CD4-positive, alpha-beta T cell (primary cell): ENCODE results near the gene PDCL3. TPM values are rescaled to one million over a fixed set of nuclear protein-coding genes. Genes with fewer than 3 reads are reported as not detected.

Experiments
- ATAC-seq: fragments of 200-7000 bp; cut with Tn5 transposase; one replicate; pipeline ENCODE4 v1.10.0; 2022; ENCODE audit warnings: mild to moderate bottlenecking; ENCODE audit not compliant: poor library complexity
- CTCF ChIA-PET: fragments of 350-600 bp; sonication (Branson Sonifier 250); formaldehyde crosslinking; loops from one replicate; lab custom pipeline; 2021; ENCODE audit warnings: antibody characterized with exemption, inconsistent platforms; lab: Charles Lee
- POLR2A ChIA-PET: fragments of 350-600 bp; sonication (Branson Sonifier 250); formaldehyde crosslinking; loops from one replicate; lab custom pipeline; 2021; ENCODE audit warnings: antibody characterized with exemption, inconsistent platforms; lab: Charles Lee
- DNase-seq, 14 experiments: peaks; one replicate each; pipeline ENCODE4 v3.0.0-alpha.2; 2013 to 2020; ENCODE audit warnings: mixed read lengths in 2 of 14
- H3K27ac ChIP-seq, 2 donors: one replicate each; pipeline versions ENCODE4 v1.5.1 to v1.7.0; 2013; ENCODE audit warnings: low read length in 2 of 2, low read depth in 1 of 2, mild to moderate bottlenecking in 1 of 2
- H3K27me3 ChIP-seq, 2 experiments: 1 replicate in 1 of 2; 2 replicates in 1 of 2; pipeline versions ENCODE4 v1.6.1 to v1.7.0; 2013; ENCODE audit warnings: low read length in 2 of 2, control low read depth in 1 of 2, mild to moderate bottlenecking in 1 of 2, moderate library complexity in 1 of 2; ENCODE audit not compliant: insufficient read depth in 2 of 2, control insufficient read depth in 1 of 2
- H3K36me3 ChIP-seq: one replicate; pipeline ENCODE4 v1.6.1; 2013; ENCODE audit warnings: low read length, control low read depth; ENCODE audit not compliant: insufficient read depth
- H3K4me1 ChIP-seq: one replicate; pipeline ENCODE4 v1.6.1; 2013; ENCODE audit warnings: low read length, control low read depth; ENCODE audit not compliant: insufficient read depth
- H3K4me3 ChIP-seq: one replicate; pipeline ENCODE4 v1.5.1; 2013; ENCODE audit warnings: mild to moderate bottlenecking, low read length, moderate library complexity
- H3K9me3 ChIP-seq, 2 experiments: 1 replicate in 1 of 2; 2 replicates in 1 of 2; pipeline versions ENCODE4 v1.6.1 to v1.7.0; 2013; ENCODE audit warnings: low read length in 2 of 2, mild to moderate bottlenecking in 2 of 2, control low read depth in 1 of 2, moderate library complexity in 1 of 2; ENCODE audit not compliant: control insufficient read depth in 1 of 2, insufficient read depth in 1 of 2
- H3K27ac Mint-ChIP-seq: one replicate; pipeline ENCODE4 v1.8.0; 2020; ENCODE audit warnings: mixed read lengths
- H3K27me3 Mint-ChIP-seq: one replicate; pipeline ENCODE4 v1.8.0; 2021; ENCODE audit warnings: mixed read lengths
- H3K36me3 Mint-ChIP-seq: one replicate; pipeline ENCODE4 v1.8.0; 2021; ENCODE audit warnings: low read depth, mixed read lengths
- H3K4me1 Mint-ChIP-seq: one replicate; pipeline ENCODE4 v1.8.0; 2021; ENCODE audit warnings: low read depth, mixed read lengths
- H3K4me3 Mint-ChIP-seq: one replicate; pipeline ENCODE4 v1.8.0; 2020; ENCODE audit warnings: mild to moderate bottlenecking, mixed read lengths
- H3K9me3 Mint-ChIP-seq: one replicate; pipeline ENCODE4 v1.8.0; 2020; ENCODE audit warnings: mixed read lengths
- CTCF ChIP-seq: fragments of 200-600 bp; IDR thresholded peaks from one replicate; pipeline ENCODE4 v1.8.0; 2022; ENCODE audit warnings: antibody characterized with exemption, mild to moderate bottlenecking
- intact Hi-C, 2 experiments: fragments of 100-400 bp; cut with DNase I in 1 of 2; cut with micrococcal nuclease in 1 of 2; formaldehyde crosslinking; loops; one replicate each; pipeline versions ENCODE4 v1.15.1 to v1.9.0; 2023 to 2025; cut with DNase I, micrococcal nuclease
- total RNA-seq, 174 experiments: library from RNA in 2 of 174; stranded (reverse) in 2 of 174; gene quantifications; one replicate each; pipeline ENCODE4 v1.2.3 and lab custom pipeline; 2021 to 2026

The PDCL3 gene
- total RNA-seq, 2 experiments from 2014 or later: 31.7 to 34.6 TPM

GRCh38 chr2:100614455-100615000 is 51.7 kb downstream of the PDCL3 start:
- Histone ChIP-seq H3K9me3 (no peaks in the 10 kb centered on the region), H3K36me3 (no peaks in the 10 kb centered on the region), H3K4me1 (peaks cover 7% of the 10 kb centered on the region), H3K27ac (no peak overlapping the region), H3K4me3 (no peak overlapping the region), H3K27me3 (no peaks in the 10 kb centered on the region)
- Mint-ChIP-seq H3K4me3 (no peak overlapping the region), H3K36me3 (no peaks in the 10 kb centered on the region), H3K4me1 (peaks cover 14% of the 10 kb centered on the region), H3K9me3 (no peaks in the 10 kb centered on the region), H3K27ac (no peak overlapping the region), H3K27me3 (no peaks in the 10 kb centered on the region)
- ChIA-PET CTCF (no interaction called here), POLR2A (no interaction called here)
- intact Hi-C loops: loop anchor here in 1 of 2 experiments (5.0 kb wide), 1 partner anchor 203 kb away; no protein-coding TSS in a partner anchor
- no peak for DNase-seq
- no peak for TF ChIP-seq CTCF
- no peak for ATAC-seq

DNA sequence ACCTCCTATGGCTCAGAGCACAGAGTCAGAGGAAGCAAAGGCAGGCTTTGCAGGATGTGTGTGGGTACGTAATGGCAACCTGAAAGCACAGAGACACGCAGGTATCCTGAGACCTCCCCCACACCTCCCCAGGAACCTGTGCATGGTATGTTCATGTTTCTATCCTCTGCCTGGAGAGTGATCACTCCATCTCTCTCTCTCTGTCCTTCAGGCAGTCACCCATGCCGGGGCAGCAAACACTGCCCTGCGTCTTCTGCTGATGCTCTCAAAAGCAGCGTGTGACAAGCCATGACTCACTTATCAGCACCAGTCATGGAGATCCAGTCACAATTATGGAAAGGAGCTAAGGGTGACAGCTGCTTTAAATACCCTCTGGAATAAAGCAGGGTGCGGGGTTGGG is 52.7 kb downstream of the PDCL3 start:
- peaks cover 2% of the 10 kb centered on the region for H3K4me1 ChIP-seq
- ChIA-PET POLR2A (no interaction called here), CTCF (no interaction called here)
- no peaks in the 10 kb centered on the region for H3K27me3 ChIP-seq
- peaks cover 10% of the 10 kb centered on the region for H3K4me1 Mint-ChIP-seq
- DNase-seq: no peak
- H3K36me3 ChIP-seq: no peaks in the 10 kb centered on the region
- TF ChIP-seq CTCF: no peak
- no peaks in the 10 kb centered on the region for H3K36me3 Mint-ChIP-seq
- intact Hi-C loops: no loop called here
- H3K4me3 Mint-ChIP-seq: no peak overlapping the region
- no peaks in the 10 kb centered on the region for H3K9me3 Mint-ChIP-seq
- H3K27me3 Mint-ChIP-seq: no peaks in the 10 kb centered on the region
- H3K9me3 ChIP-seq: peaks cover 0 to 2% of the 10 kb centered on the region in 2 experiments
- H3K27ac Mint-ChIP-seq: no peak overlapping the region
- H3K27ac ChIP-seq: no peak overlapping the region
- no peak for ATAC-seq
- no peak overlapping the region for H3K4me3 ChIP-seq

GRCh38 chr2:100615886-100616285 is 53.1 kb downstream of the PDCL3 start:
- peaks cover 7% of the 10 kb centered on the region for H3K4me1 Mint-ChIP-seq
- Histone ChIP-seq H3K9me3 (peaks cover 1 to 6% of the 10 kb centered on the region in 2 experiments), H3K27ac (no peak overlapping the region), H3K27me3 (no peaks in the 10 kb centered on the region), H3K36me3 (no peaks in the 10 kb centered on the region), H3K4me1 (no peaks in the 10 kb centered on the region), H3K4me3 (no peak overlapping the region)
- H3K27me3 Mint-ChIP-seq: no peaks in the 10 kb centered on the region
- TF ChIP-seq CTCF: no peak
- POLR2A ChIA-PET: no interaction called here
- CTCF ChIA-PET: no interaction called here
- H3K27ac Mint-ChIP-seq: no peak overlapping the region
- H3K9me3 Mint-ChIP-seq: no peaks in the 10 kb centered on the region
- DNase-seq: no peak
- H3K36me3 Mint-ChIP-seq: no peaks in the 10 kb centered on the region
- ATAC-seq: no peak
- intact Hi-C loops: no loop called here
- no peak overlapping the region for H3K4me3 Mint-ChIP-seq
